Measurements from ENCODE around the gene REEP2.

- no peak for TF ChIP-seq POLR2A (IDR thresholded peaks at IDR 0.05; ENCODE audit: low read length)
- no peak for TF ChIP-seq MAFK (IDR thresholded peaks at IDR 0.05; ENCODE audit: partially characterized antibody)
- TF ChIP-seq SMC3 (IDR thresholded peaks at IDR 0.05), result no peak
- no peak for TF ChIP-seq JUNB (IDR thresholded peaks at IDR 0.05)
- no peak for TF ChIP-seq TFCP2L1 (CRISPR knock-in tag; IDR thresholded peaks at IDR 0.05)
- TF ChIP-seq HDAC2 (IDR thresholded peaks at IDR 0.05), result no peak
- TF ChIP-seq, protein P1, sequence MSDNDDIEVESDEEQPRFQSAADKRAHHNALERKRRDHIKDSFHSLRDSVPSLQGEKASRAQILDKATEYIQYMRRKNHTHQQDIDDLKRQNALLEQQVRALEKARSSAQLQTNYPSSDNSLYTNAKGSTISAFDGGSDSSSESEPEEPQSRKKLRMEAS (IDR thresholded peaks at IDR 0.05), result no peak
- TF ChIP-seq CTCF (IDR thresholded peaks at IDR 0.05), result no peak
- no peak for TF ChIP-seq JUN (IDR thresholded peaks at IDR 0.05)
- TF ChIP-seq HOXA7 (CRISPR knock-in tag; IDR thresholded peaks at IDR 0.05), result no peak
- no peak for TF ChIP-seq RCOR1 (IDR thresholded peaks at IDR 0.05; ENCODE audit: low read depth, low read length)
Observed at GRCh38 chr5:138441221-138441620, 2.4 kb downstream of the REEP2 start.
